ENCODE measurements around the gene MGAT4B.

MGAT4B gene

DNA sequence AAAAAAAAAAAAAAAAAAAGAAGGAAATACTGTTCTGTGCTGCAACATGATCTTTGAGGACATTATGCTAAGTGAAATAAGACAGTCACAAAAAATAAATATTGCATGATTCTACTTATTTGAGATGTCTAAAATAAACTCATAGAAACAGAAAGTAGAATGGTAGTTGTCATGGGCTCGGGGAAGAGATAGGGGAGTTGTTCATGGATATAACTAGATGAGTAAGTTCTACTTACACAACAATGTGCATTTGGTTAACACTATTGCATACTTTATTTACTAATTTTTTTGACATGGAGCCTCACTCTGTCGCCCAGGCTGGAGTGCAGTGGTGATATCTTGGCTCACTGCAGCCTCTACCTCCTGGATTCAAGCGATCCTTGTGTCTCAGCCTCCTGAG is 58.9 kb downstream of the MGAT4B start:
- no peaks in the 10 kb centered on the region for H3K27me3 ChIP-seq (ENCODE audit: insufficient read depth, low read depth, severe bottlenecking)
- no peak overlapping the region for H3K4me3 ChIP-seq (ENCODE audit: low read depth, low read length)
- H3K9me3 ChIP-seq (ENCODE audit: severe bottlenecking), result no peaks in the 10 kb centered on the region
- no peaks in the 10 kb centered on the region for H3K36me3 ChIP-seq
- DNase-seq, result no peak
- H3K27ac ChIP-seq, result no peak overlapping the region
- no peak for TF ChIP-seq CTCF (IDR thresholded peaks at IDR 0.05; ENCODE audit: low read depth, low read length)

Measured in WERI-Rb-1 (cell line).